Measurements from ENCODE around the gene SPAG16.

DNA sequence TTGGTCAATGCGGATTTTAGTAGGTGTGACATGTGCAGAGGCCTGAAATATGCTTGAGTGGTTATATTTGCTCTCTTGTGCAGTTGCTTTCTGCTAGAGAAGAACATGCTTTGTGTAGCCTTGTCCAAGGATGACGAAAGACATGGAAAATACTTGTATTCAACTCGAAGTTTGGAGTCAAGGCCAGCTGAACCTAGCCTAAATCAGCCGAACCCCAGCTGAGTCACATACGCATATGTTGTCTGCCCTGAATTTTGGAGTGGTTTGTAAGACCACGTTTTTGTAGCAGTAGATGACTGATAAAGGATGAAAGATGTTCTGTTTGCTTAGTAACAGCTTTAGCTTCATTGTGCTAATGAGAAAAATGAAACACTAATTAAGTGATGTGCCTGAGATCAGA is 22.5 kb upstream of the SPAG16 start:
- TF ChIP-seq, protein P1, sequence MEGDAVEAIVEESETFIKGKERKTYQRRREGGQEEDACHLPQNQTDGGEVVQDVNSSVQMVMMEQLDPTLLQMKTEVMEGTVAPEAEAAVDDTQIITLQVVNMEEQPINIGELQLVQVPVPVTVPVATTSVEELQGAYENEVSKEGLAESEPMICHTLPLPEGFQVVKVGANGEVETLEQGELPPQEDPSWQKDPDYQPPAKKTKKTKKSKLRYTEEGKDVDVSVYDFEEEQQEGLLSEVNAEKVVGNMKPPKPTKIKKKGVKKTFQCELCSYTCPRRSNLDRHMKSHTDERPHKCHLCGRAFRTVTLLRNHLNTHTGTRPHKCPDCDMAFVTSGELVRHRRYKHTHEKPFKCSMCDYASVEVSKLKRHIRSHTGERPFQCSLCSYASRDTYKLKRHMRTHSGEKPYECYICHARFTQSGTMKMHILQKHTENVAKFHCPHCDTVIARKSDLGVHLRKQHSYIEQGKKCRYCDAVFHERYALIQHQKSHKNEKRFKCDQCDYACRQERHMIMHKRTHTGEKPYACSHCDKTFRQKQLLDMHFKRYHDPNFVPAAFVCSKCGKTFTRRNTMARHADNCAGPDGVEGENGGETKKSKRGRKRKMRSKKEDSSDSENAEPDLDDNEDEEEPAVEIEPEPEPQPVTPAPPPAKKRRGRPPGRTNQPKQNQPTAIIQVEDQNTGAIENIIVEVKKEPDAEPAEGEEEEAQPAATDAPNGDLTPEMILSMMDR (IDR thresholded peaks at IDR 0.05), result no peak
- TF ChIP-seq POLR2AphosphoS5 (IDR thresholded peaks at IDR 0.05) (no peak), POLR2A (IDR thresholded peaks at IDR 0.05) (no peak)

Data from breast epithelium (tissue), 3 donors.